Left ventricle myocardium inferior (tissue), 1 donor: ENCODE data around the gene SLC4A4. TPM values are rescaled to one million over a fixed set of nuclear protein-coding genes. Genes with fewer than 3 reads are reported as not detected.

Experiments used
- DNase-seq: peaks from one replicate; pipeline ENCODE4 v3.0.0-alpha.2; 2020
- H3K27ac ChIP-seq: fragments of 200-600 bp; replicated peaks from 2 replicates; pipeline ENCODE4 v1.8.0; 2021
- H3K27me3 ChIP-seq: fragments of 200-600 bp; 2 replicates; pipeline ENCODE4 v1.8.0; 2021; ENCODE audit warnings: low read depth
- H3K36me3 ChIP-seq: fragments of 200-600 bp; 2 replicates; pipeline ENCODE4 v1.8.0; 2021
- H3K4me1 ChIP-seq: fragments of 200-600 bp; 2 replicates; pipeline ENCODE4 v1.8.0; 2021
- H3K4me3 ChIP-seq: fragments of 200-600 bp; 2 replicates; pipeline ENCODE4 v1.8.0; 2021; ENCODE audit warnings: mild to moderate bottlenecking, moderate library complexity
- H3K9me3 ChIP-seq: fragments of 200-600 bp; replicated peaks from 2 replicates; pipeline ENCODE4 v1.8.0; 2021
- CTCF ChIP-seq: fragments of 200-600 bp; IDR thresholded peaks from 2 replicates; pipeline ENCODE4 v1.8.0; 2021; ENCODE audit warnings: antibody characterized with exemption, mild to moderate bottlenecking, borderline replicate concordance
- intact Hi-C: fragments of 100-400 bp; cut with micrococcal nuclease; formaldehyde crosslinking; loops from one replicate; pipeline ENCODE4 v1.11.0; 2022
- total RNA-seq: library from RNA; stranded (reverse); fragmentation: NEBNext Ultra II Directional; extraction: Animal tissue kit (Norgen Biotek cat#: 25700); gene quantifications from one replicate; pipeline ENCODE4 v1.2.1, GENCODE V29; 2021
- donor health status: DM: no; HTN: yes; CAD: no; lungs with severe emphysema.

Gene SLC4A4
- total RNA-seq, 1 donor from 2014 or later: 29.8 TPM

GRCh38 chr4:71468116-71468710, 129.4 kb downstream of the SLC4A4 start:
- no peaks in the 10 kb centered on the region for H3K9me3 ChIP-seq
- H3K4me1 ChIP-seq: no peaks in the 10 kb centered on the region
- H3K27me3 ChIP-seq: no peaks in the 10 kb centered on the region
- H3K27ac ChIP-seq: no peak overlapping the region
- intact Hi-C loops: no loop called here
- TF ChIP-seq CTCF: no peak
- DNase-seq: no peak
- no peaks in the 10 kb centered on the region for H3K36me3 ChIP-seq
- no peak overlapping the region for H3K4me3 ChIP-seq

GRCh38 chr4:71469541-71469940, 130.7 kb downstream of the SLC4A4 start:
- TF ChIP-seq CTCF: no peak
- Histone ChIP-seq H3K27ac (no peak overlapping the region), H3K27me3 (no peaks in the 10 kb centered on the region), H3K4me3 (no peak overlapping the region), H3K36me3 (no peaks in the 10 kb centered on the region), H3K4me1 (no peaks in the 10 kb centered on the region), H3K9me3 (no peaks in the 10 kb centered on the region)
- intact Hi-C loops: no loop called here
- DNase-seq: no peak

GRCh38 chr4:71470524-71470923, 131.7 kb downstream of the SLC4A4 start:
- H3K27me3 ChIP-seq: no peaks in the 10 kb centered on the region
- H3K4me3 ChIP-seq: no peak overlapping the region
- no peaks in the 10 kb centered on the region for H3K36me3 ChIP-seq
- no peak overlapping the region for H3K27ac ChIP-seq
- TF ChIP-seq CTCF: no peak
- DNase-seq: no peak
- no peaks in the 10 kb centered on the region for H3K9me3 ChIP-seq
- H3K4me1 ChIP-seq: no peaks in the 10 kb centered on the region
- intact Hi-C loops: no loop called here

GRCh38 chr4:71472946-71473345, 134.1 kb downstream of the SLC4A4 start:
- no peak overlapping the region for H3K4me3 ChIP-seq
- no peaks in the 10 kb centered on the region for H3K9me3 ChIP-seq
- intact Hi-C loops: no loop called here
- H3K27ac ChIP-seq: no peak overlapping the region
- no peak for DNase-seq
- H3K36me3 ChIP-seq: no peaks in the 10 kb centered on the region
- H3K27me3 ChIP-seq: no peaks in the 10 kb centered on the region
- no peak for TF ChIP-seq CTCF
- H3K4me1 ChIP-seq: no peaks in the 10 kb centered on the region

- intact Hi-C loops: no loop called here
- no peak for DNase-seq
- Histone ChIP-seq H3K27ac (no peak overlapping the region), H3K4me1 (no peaks in the 10 kb centered on the region), H3K4me3 (no peak overlapping the region), H3K36me3 (no peaks in the 10 kb centered on the region), H3K27me3 (no peaks in the 10 kb centered on the region), H3K9me3 (no peaks in the 10 kb centered on the region)
- TF ChIP-seq CTCF: no peak
Observed at GRCh38 chr4:71473541-71474240, 134.9 kb downstream of the SLC4A4 start.
